GM12864 (cell line): ENCODE data around the gene CLEC2L.

Source experiments
- DNase-seq: peaks from one replicate; pipeline ENCODE4 v3.0.0-alpha.2; 2011; ENCODE audit warnings: low read depth
- H3K4me3 ChIP-seq: 2 replicates; pipeline ENCODE4 v1.5.1; 2011; ENCODE audit warnings: mild to moderate bottlenecking, low read depth, low read length, control low read depth
- CTCF ChIP-seq: IDR thresholded peaks from 2 replicates; pipeline ENCODE4 v1.5.1; 2011; ENCODE audit warnings: low read depth, mild to moderate bottlenecking, moderate library complexity, low read length, control low read depth, inconsistent platforms; ENCODE audit errors: missing control alignments

The CLEC2L gene

GRCh38 chr7:139523199-139523941 is at the start of gene CLEC2L:
TSS of gene CLEC2L (plus strand) at chr7:139523685. CDS start at chr7:139523928, 243 bp downstream.
- DNase-seq: no peak
- H3K4me3 ChIP-seq: no peak within 1 kb of the TSS
- TF ChIP-seq CTCF: no peak

GRCh38 chr7:139476139-139476538 is 47.3 kb upstream of the CLEC2L start:
- no peak for DNase-seq
- H3K4me3 ChIP-seq: no peak overlapping the region
- no peak for TF ChIP-seq CTCF

GRCh38 chr7:139476891-139477290 is 46.6 kb upstream of the CLEC2L start:
- TF ChIP-seq CTCF: no peak
- DNase-seq: no peak
- no peak overlapping the region for H3K4me3 ChIP-seq

GRCh38 chr7:139479620-139480019 is 43.9 kb upstream of the CLEC2L start:
- no peak for DNase-seq
- TF ChIP-seq CTCF: no peak

GRCh38 chr7:139481364-139481763 is 42.1 kb upstream of the CLEC2L start:
- TF ChIP-seq CTCF: no peak
- no peak overlapping the region for H3K4me3 ChIP-seq
- no peak for DNase-seq

More at GRCh38 chr7:139479620-139480019, 43.9 kb upstream of the CLEC2L start:
- no peak overlapping the region for H3K4me3 ChIP-seq

GRCh38 chr7:139482122-139482521 is 41.4 kb upstream of the CLEC2L start:
- H3K4me3 ChIP-seq: no peak overlapping the region
- DNase-seq: no peak
- TF ChIP-seq CTCF: no peak
